Measurements from ENCODE around the gene KCNK4.

The KCNK4 gene

GRCh38 chr11:64347193-64347867, 56.2 kb downstream of the KCNK4 start:
- no peak for TF ChIP-seq EGR1 (IDR thresholded peaks at IDR 0.05)
- no peak for TF ChIP-seq FOXM1 (IDR thresholded peaks at IDR 0.05; ENCODE audit: borderline replicate concordance, low read depth)
- no peak for TF ChIP-seq REST (IDR thresholded peaks at IDR 0.05; ENCODE audit: low read depth)
- TF ChIP-seq ZBTB7A (IDR thresholded peaks at IDR 0.05; ENCODE audit: low read depth) = no peak
- no peak for TF ChIP-seq YY1 (IDR thresholded peaks at IDR 0.05; ENCODE audit: low read depth)
- TF ChIP-seq USF1 (IDR thresholded peaks at IDR 0.05) = no peak
- TF ChIP-seq TAF1 (IDR thresholded peaks at IDR 0.05; ENCODE audit: low read depth) = no peak
- no peak for TF ChIP-seq NFIC (IDR thresholded peaks at IDR 0.05)
- TF ChIP-seq RAD21 (IDR thresholded peaks at IDR 0.05; ENCODE audit: low read depth) = no peak
- no peak for TF ChIP-seq CREB1 (IDR thresholded peaks at IDR 0.05; ENCODE audit: low read depth)
- no peak for TF ChIP-seq EP300 (IDR thresholded peaks at IDR 0.05; ENCODE audit: borderline replicate concordance)
- no peak for TF ChIP-seq CEBPB (IDR thresholded peaks at IDR 0.05)
- no peak for TF ChIP-seq TCF12 (IDR thresholded peaks at IDR 0.05; ENCODE audit: low read depth)
- no peak for TF ChIP-seq TEAD4 (IDR thresholded peaks at IDR 0.05)

GRCh38 chr11:64348383-64349024, 57.4 kb downstream of the KCNK4 start:
- TF ChIP-seq REST (IDR thresholded peaks at IDR 0.05; ENCODE audit: low read depth) (no peak), CEBPB (IDR thresholded peaks at IDR 0.05) (no peak), MAX (IDR thresholded peaks at IDR 0.05) (no peak), CREB1 (IDR thresholded peaks at IDR 0.05; ENCODE audit: low read depth) (no peak), EP300 (IDR thresholded peaks at IDR 0.05; ENCODE audit: borderline replicate concordance) (no peak), TEAD4 (IDR thresholded peaks at IDR 0.05) (no peak), YY1 (IDR thresholded peaks at IDR 0.05; ENCODE audit: low read depth) (no peak), TAF1 (IDR thresholded peaks at IDR 0.05; ENCODE audit: low read depth) (no peak), RAD21 (IDR thresholded peaks at IDR 0.05; ENCODE audit: low read depth) (no peak), FOXM1 (IDR thresholded peaks at IDR 0.05; ENCODE audit: borderline replicate concordance, low read depth) (no peak), TCF12 (IDR thresholded peaks at IDR 0.05; ENCODE audit: low read depth) (no peak), ZBTB7A (IDR thresholded peaks at IDR 0.05; ENCODE audit: low read depth) (no peak)

- TF ChIP-seq CEBPB (IDR thresholded peaks at IDR 0.05) (no peak), TCF12 (IDR thresholded peaks at IDR 0.05; ENCODE audit: low read depth) (no peak), USF1 (IDR thresholded peaks at IDR 0.05) (no peak), YY1 (IDR thresholded peaks at IDR 0.05; ENCODE audit: low read depth) (no peak), MAX (IDR thresholded peaks at IDR 0.05) (no peak), TAF1 (IDR thresholded peaks at IDR 0.05; ENCODE audit: low read depth) (no peak), EGR1 (IDR thresholded peaks at IDR 0.05) (no peak), TEAD4 (IDR thresholded peaks at IDR 0.05) (no peak), NFIC (IDR thresholded peaks at IDR 0.05) (no peak), FOXM1 (IDR thresholded peaks at IDR 0.05; ENCODE audit: borderline replicate concordance, low read depth) (no peak)
These were observed 57.9 kb downstream of the KCNK4 start for GRCh38 chr11:64349025-64349387.

- TF ChIP-seq USF1 (IDR thresholded peaks at IDR 0.05) (no peak), ZBTB7A (IDR thresholded peaks at IDR 0.05; ENCODE audit: low read depth) (no peak), CEBPB (IDR thresholded peaks at IDR 0.05) (no peak), EGR1 (IDR thresholded peaks at IDR 0.05) (no peak), EP300 (IDR thresholded peaks at IDR 0.05; ENCODE audit: borderline replicate concordance) (no peak), YY1 (IDR thresholded peaks at IDR 0.05; ENCODE audit: low read depth) (no peak), TAF1 (IDR thresholded peaks at IDR 0.05; ENCODE audit: low read depth) (no peak), RAD21 (IDR thresholded peaks at IDR 0.05; ENCODE audit: low read depth) (no peak), FOXM1 (IDR thresholded peaks at IDR 0.05; ENCODE audit: borderline replicate concordance, low read depth) (no peak), REST (IDR thresholded peaks at IDR 0.05; ENCODE audit: low read depth) (no peak), TCF12 (IDR thresholded peaks at IDR 0.05; ENCODE audit: low read depth) (no peak), CREB1 (IDR thresholded peaks at IDR 0.05; ENCODE audit: low read depth) (no peak), NFIC (IDR thresholded peaks at IDR 0.05) (no peak), TEAD4 (IDR thresholded peaks at IDR 0.05) (no peak), MAX (IDR thresholded peaks at IDR 0.05) (no peak)
These were observed 58.3 kb downstream of the KCNK4 start for GRCh38 chr11:64349404-64349803.

Measured in Ishikawa (cell line).